HG03045 (cell line): ENCODE measurements around the gene LCP2.

ENCODE experiments used
- ATAC-seq: cut with Tn5 transposase; IDR thresholded peaks from one replicate; pipeline ENCODE4 v1.9.1; 2021; ENCODE audit warnings: mild to moderate bottlenecking, moderate library complexity; ENCODE audit not compliant: unreplicated experiment

LCP2 gene

DNA sequence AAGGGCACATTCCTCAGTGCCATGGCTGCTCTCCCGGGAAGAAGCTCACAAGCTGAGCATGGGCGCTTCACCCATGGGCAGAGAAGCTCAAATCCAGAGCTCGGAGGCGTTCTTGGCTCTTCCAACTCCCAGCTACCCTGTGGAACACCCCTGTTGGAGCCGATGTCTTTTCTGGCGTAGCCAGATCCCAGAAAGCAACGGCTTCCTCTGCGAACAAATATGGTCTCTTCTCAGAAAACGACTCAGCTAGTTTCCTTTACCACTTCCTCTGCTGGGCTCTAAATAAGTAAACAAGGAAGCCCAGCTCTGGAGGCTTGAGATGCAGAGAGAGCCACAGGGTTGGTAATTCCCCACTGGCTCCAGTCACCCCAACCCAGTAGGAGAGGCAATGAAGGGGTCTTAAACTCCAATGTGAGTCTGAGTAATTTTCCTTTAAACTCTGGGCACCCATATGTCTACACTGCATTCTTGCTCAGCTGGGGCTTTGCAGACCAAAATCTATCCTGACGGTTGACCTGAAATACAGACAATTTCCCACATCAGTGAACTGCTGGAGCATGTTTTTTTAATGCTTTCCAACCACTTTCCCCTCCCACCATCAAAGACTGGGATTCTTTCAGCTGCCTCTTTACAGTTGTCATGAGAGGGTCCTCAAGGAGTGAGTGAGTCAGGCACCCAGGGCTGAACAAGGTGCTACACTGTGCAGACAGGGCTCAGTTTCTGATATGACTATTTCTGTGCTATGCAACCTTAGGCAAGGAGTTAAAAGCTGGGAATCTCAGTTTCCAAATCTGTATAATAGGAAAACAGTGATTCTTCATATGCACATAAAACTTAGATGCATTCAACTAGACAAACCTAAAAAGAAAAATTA is at the start of gene LCP2:
TSS of gene LCP2 (minus strand) at position 189 of the 874 bp plus-strand sequence. CDS start at position 23, 166 bp downstream.
- peak; percentile 38 for ATAC-seq

DNA sequence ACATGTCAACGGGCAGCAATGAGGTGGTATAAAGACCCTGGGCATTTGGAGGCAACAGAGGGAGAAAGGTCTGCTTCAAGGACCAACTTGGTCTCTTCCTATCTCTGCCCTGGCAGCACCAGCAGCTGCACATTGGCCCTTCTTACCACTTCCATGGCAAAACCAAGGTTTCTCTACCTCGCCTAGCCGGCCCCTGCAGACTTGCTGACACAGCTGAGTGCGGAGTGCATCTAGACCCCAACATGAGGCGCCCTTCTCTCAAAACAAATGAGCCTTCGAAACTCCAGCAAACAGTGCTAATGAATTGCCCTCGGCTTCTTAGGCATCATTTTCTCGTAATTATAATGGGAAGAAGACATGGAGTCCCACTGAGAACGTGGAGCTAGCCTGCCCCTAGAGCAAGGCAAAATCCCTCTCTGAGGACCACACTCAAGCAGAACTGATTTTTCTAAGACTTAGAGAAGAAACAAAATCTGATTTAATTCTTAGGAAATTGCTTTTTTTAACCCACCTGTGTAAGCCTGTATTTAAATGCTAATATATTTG is 49.5 kb upstream of the LCP2 start:
- ATAC-seq = no peak

- ATAC-seq = no peak
Measured at GRCh38 chr5:170345971-170346370, 48.4 kb upstream of the LCP2 start.

DNA sequence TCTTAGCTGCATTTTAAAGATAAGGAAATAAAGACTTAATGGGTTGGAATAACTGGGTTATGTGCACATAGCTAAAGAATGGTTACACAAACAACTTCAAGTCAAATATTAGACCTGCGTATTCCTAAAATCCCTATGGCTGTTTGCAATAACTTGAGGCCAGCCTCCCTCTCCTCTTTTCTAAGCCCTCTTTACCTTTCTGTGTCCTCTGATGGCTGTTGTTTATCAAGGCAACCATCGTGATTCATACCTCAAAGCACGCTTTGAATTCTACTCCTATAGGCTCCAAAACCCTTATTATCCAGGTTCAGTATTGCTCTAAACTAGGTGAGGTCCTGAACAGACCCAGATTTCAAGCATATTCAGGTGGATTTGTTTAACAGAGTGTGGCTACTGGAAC is 45.6 kb upstream of the LCP2 start:
- ATAC-seq = no peak

DNA sequence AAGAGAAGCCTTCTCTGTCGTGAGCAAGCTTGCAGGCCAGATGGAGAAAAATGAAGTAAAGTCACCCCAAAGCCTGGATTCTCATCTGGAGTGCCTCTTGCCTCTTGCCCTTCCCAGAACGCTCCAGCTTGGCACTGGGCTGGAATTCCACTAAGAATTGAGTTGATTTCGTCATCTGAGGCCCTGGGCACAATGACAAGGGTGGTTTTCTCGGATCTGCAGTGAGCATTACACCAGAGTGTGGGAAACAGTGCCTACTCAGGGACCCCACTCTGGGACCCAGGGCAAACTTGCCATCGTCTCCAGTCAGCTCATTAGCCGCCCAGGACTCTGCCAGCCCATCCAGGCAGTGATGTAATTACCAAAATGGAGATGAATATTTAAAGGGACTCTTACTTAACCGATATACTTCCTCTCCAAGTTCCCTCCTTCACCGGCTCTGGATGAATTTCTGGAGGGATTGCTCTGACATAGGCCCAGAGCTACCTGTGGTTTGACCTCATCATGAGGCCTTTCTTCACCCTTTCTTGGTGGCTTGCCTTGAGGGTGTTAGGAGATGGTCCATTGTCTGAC is 44.7 kb upstream of the LCP2 start:
- ATAC-seq = no peak

GRCh38 chr5:170341545-170341944 is 44.0 kb upstream of the LCP2 start:
- ATAC-seq = no peak

DNA sequence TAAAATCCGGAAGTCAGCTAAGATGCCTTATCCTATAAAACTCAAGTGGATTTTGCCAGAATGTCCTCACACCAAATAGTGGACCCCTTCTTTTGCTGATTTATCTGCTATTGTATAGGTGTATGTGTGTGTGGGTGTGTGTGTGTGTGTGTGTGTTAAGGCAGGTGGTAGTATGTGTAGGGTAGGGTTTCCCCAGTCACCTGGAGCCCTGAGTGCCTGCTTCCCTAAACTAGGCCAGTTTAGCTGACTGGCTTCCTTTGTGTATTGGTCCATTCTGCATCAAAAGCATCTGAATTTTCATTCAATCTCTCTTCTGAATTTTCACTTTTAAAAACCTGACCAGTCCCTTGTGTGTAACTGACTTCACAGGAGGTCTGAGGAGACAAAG is 42.2 kb upstream of the LCP2 start:
- no peak for ATAC-seq

- peak; percentile 69 for ATAC-seq
Measured at GRCh38 chr5:170338933-170339779, 41.6 kb upstream of the LCP2 start.

DNA sequence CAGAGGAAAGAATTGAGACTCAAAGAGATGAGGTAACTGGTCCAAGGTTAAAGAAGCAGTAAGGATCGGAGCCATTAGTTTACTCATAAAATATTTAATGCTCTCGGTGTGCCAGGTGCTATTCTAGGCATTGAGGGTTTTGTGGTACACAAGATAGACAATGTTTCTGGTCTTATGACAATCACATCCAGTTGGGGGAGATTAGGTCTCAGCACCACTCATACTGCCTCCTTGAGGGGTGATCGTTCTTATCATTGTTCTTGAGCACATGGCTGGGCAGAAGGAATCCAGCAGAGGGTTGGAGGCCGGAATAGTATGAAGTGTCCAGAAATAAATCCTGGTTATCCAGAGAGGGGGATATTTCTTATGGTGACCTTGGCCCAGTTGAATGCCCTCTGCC is 40.7 kb upstream of the LCP2 start:
- no peak for ATAC-seq

DNA sequence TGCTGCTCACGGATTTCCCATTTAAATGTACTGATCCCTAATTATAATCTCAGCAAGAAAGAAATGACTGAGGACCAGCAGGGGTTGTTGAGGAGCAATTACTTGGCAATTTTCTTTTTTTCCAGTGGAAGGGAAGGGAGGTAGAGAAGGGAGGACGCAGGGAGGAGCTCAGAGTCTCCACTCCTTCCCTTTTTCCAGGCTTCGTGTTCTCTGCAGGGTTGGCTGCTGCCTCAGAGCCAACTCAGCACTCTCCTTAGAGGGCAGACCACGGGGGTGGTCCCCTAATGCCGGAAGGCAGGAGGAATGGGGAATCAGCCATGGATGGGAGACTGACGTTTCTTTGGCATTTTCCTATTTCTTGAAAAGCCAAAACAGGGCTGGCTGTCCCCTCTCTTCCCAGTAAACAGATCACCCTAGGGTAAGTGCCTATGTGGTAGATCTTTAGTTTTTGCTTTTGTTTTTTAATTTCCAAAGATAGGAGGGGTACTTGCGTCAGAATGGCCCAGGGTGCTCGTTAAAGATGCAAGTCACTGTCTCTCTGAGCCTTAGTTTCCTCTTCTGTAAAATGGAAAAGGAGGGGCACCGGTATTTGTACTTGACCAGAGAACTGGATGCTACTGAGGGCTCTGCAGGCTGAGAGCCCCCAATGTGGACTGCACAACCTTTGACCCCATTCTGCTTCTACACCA is 39.6 kb upstream of the LCP2 start:
- no peak for ATAC-seq

GRCh38 chr5:170336065-170336464 is 38.5 kb upstream of the LCP2 start:
- no peak for ATAC-seq

GRCh38 chr5:170334626-170335025 is 37.0 kb upstream of the LCP2 start:
- ATAC-seq = no peak

DNA sequence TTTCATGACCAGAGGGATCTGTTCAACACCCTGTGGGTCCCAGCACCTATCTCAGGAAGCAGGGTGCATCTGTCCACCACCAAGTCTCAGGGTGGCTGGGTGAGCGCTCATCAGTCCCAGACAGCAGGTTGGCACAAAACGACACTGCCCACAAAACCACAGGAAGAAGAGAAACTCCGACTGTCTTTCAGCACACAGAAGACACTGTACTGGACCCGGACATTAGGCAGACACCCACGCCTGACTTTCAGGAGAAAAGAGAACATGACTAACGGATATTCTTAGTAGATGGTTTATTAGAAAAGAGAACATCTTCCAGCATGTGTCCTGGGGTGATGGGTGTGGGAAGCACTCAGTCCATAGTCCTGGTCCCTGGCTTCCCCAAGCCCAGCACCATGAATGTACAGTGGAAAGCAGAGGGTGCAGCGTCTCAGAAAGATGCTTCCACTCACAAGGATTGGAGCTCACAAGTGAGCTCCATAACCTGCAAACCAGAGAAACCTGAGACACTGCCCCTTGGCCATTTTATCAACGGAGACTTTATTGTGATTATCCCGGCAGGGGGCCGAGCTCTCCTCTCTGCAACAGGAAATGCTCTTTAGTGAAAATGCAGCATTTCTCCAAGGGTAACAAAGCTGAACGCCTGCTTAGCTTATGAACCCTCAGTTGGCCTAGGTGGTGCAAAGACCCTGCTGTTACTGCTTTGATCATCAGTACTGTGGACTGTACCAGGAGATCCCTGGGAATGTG is 35.8 kb upstream of the LCP2 start:
- ATAC-seq = peak; percentile 38

DNA sequence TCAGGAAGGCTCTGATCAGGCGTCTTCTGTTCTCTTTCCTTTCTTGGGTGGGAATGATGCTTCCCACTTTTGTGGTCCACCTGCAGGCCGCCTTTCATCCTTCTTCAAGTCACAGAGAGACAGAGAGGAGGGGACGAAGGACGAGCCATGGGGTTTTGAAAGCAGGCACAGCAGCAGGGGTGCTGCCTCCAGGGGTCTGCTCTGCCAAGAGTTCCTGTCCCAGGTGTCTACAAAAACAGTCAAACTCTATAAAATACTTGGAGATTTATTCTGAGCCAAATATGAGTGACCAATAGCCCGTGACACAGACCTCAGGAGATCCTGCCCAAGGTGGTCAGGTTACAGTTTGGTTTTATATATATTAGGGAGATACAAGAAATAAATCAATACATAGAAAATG is 34.5 kb upstream of the LCP2 start:
- ATAC-seq = no peak

GRCh38 chr5:170330568-170331054 is 33.0 kb upstream of the LCP2 start:
- no peak for ATAC-seq

- no peak for ATAC-seq
Measured at GRCh38 chr5:170329524-170329923, 31.9 kb upstream of the LCP2 start.

- no peak for ATAC-seq
Measured at GRCh38 chr5:170327829-170328228, 30.3 kb upstream of the LCP2 start.

GRCh38 chr5:170327168-170327567 is 29.6 kb upstream of the LCP2 start:
- ATAC-seq = no peak

DNA sequence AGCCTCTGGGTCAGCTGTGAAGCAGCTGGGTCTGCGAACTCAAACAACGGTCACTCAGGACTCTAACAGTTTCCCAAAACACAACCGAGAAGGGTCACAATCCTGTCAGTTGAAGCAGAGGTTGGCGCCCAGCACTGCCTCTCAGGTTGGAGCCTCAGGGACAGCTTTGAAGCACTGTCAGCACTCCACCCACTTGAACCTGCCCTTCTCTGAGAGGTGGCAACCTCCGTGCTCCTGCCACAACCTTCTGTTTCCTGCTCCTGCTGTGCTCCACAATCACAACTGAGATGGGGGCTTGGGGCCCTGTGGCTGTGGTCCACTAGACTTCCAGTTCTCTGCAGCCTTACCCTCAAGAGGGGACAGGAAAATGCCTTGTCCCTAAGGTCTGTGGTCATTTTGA is 21.7 kb upstream of the LCP2 start:
- ATAC-seq = no peak

DNA sequence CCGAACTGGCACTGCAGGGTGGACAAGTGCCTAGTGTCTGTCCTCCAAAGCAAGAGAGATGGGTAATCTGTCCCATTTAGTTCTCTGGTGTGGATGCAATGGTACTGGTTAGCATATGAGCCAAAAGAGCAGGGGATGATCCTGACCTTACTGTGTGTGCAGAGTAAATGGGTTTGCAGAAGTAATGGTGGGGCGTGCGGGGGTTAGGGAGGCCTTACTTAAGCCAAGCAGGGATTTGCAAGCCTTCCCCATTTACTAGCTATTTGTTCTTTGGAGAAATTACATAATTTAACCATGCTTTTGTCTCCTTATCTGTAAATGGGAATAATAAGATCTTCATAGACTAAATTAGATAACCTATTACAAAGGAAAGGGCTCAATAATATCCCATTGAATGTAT is 19.9 kb upstream of the LCP2 start:
- ATAC-seq = no peak
